Measurements from ENCODE around the gene CUEDC2. TPM values are rescaled to one million over a fixed set of nuclear protein-coding genes. Genes with fewer than 3 reads are reported as not detected.

The CUEDC2 gene
- total RNA-seq, 1 donor from 2014 or later = 72.3 TPM

DNA sequence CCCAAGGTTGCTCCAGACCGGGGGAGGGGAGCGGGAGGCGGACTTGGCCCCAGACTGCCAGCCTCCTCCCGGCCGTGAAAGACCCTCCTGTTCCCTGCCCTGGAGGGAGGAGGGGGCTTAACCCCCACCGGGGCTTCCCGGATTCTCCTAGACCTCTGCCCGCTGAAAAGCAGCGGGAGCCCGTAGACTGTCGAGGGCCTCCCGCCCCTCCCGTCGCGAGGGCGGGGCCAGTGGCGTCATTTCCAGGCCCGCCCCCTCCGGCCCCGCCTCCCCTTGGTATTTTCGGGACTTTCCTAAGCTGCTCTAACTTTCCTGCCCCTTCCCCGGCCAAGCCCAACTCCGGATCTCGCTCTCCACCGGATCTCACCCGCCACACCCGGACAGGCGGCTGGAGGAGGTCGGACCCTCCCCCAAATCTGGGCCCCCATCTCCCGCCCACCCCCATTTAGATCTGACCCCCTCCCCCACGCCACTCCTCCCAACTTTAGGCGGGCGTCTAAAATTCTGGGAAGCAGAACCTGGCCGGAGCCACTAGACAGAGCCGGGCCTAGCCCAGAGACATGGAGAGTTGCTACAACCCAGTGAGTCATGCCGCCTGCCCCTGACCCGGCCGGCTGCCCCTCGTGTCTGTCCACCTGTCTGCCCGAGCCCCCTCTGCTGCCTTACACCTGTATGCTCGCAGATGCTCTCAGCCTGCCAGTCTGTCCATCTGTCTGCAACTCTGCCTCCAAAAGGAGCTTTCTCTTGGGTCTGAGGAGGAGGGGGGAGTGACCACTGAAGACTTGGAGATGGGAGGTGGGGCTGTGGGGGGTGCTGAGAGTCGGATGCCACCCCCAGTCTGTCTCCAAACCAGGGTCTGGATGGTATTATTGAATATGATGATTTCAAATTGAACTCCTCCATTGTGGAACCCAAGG, 36.7 kb downstream of the CUEDC2 start, which contains the start of gene NFKB2:
Gene NFKB2 (plus strand): TSS at position 306 of the 917 bp plus-strand sequence. CDS start 255 bp downstream, at position 561.
- Histone ChIP-seq H3K27me3 (ENCODE audit: low read depth) (no peaks in the 10 kb centered on the region), H3K36me3 (peaks cover 13% of the 10 kb centered on the region), H3K4me3 (peak within 1 kb of the TSS; percentile 72), H3K9me3 (replicated peaks) (no peaks in the 10 kb centered on the region), H3K27ac (replicated peaks) (peak within 1 kb of the TSS; percentile 96), H3K4me1 (peaks cover 54% of the 10 kb centered on the region)
- intact Hi-C loops (cut with micrococcal nuclease) = loop anchor here (10.0 kb wide), 2 partner anchors 79 to 189 kb away; no protein-coding TSS in a partner anchor
- peak; percentile 89 for DNase-seq
- TF ChIP-seq, protein P1, sequence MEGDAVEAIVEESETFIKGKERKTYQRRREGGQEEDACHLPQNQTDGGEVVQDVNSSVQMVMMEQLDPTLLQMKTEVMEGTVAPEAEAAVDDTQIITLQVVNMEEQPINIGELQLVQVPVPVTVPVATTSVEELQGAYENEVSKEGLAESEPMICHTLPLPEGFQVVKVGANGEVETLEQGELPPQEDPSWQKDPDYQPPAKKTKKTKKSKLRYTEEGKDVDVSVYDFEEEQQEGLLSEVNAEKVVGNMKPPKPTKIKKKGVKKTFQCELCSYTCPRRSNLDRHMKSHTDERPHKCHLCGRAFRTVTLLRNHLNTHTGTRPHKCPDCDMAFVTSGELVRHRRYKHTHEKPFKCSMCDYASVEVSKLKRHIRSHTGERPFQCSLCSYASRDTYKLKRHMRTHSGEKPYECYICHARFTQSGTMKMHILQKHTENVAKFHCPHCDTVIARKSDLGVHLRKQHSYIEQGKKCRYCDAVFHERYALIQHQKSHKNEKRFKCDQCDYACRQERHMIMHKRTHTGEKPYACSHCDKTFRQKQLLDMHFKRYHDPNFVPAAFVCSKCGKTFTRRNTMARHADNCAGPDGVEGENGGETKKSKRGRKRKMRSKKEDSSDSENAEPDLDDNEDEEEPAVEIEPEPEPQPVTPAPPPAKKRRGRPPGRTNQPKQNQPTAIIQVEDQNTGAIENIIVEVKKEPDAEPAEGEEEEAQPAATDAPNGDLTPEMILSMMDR (IDR thresholded peaks at IDR 0.05; ENCODE audit: borderline replicate concordance) = no peak

DNA sequence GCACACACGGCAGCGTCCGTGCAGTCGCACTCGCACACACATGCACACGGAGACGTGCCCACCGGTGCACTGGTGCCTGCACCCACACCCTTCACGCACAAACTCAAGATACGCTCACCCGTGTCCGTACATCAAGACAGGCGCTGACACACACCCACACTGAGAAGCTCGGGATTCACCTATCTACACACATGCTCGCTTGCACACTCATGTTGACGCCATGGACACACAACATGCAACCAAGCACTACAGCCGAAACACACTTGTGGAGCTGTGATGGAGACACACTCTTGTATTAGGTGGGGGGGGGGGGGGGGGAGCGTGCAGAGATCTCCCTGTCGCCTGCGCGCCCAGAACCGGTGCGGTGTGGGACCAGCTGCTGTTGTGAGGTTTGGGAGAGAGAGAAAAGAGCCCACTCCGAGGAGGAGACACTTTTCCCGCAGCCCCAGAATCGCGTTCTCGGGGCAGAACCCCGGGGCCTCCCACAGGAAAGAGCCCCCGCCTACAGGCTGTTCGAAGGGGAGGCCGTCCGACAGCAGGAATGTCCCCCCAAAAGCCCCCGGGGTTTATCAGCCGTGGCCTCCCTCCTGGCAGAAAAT, 37.5 kb downstream of the CUEDC2 start:
- Histone ChIP-seq H3K27ac (replicated peaks) (peak overlapping the region; percentile 96), H3K4me1 (peaks cover 51% of the 10 kb centered on the region), H3K4me3 (peak overlapping the region; percentile 72), H3K9me3 (replicated peaks) (no peaks in the 10 kb centered on the region), H3K36me3 (peaks cover 8% of the 10 kb centered on the region), H3K27me3 (ENCODE audit: low read depth) (no peaks in the 10 kb centered on the region)
- intact Hi-C loops (cut with micrococcal nuclease) = loop anchor here (10.0 kb wide), 2 partner anchors 80 to 190 kb away; no protein-coding TSS in a partner anchor
- DNase-seq = no peak
- TF ChIP-seq, protein P1 (IDR thresholded peaks at IDR 0.05; ENCODE audit: borderline replicate concordance) = no peak

DNA sequence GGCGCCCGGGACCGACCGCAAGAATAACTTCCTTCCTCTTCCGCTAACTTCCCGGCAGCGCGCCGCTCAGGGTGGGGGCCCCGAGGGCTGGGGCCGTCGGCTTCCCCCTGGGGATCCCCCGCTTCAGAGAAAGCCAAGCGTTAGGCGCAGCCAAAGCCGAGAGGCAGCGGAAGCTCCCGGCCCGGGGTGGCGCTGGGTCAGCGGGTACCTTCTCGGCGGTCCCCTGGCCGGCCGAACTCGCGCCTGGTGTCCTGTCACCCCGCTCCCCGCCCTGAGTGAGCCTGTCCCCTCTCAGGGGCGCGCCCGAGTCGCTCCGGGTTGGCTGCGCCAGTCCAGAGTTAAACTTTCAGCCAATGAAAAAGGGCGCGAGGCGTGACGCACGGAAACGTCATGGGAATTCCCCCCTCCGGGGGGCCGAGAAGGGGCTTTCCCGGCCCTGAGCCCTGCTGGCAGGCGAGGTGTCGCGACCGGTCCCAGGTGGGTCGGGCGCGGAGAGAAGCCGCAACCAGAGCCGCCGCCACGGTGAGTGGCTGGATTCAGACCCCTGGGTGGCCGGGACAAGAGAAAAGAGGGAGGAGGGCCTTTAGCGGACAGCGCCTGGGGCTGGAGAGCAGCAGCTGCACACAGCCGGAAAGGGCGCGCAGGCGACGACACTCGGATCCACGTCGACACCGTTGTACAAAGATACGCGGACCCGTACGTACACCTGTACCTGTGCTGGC, 38.1 kb downstream of the CUEDC2 start:
- intact Hi-C loops (cut with micrococcal nuclease) = loop anchor here (10.0 kb wide), 2 partner anchors 81 to 191 kb away; no protein-coding TSS in a partner anchor
- Histone ChIP-seq H3K27ac (replicated peaks) (peak overlapping the region; percentile 96), H3K27me3 (ENCODE audit: low read depth) (no peaks in the 10 kb centered on the region), H3K4me1 (peaks cover 46% of the 10 kb centered on the region), H3K4me3 (peak overlapping the region; percentile 72), H3K9me3 (replicated peaks) (no peaks in the 10 kb centered on the region), H3K36me3 (peaks cover 8% of the 10 kb centered on the region)
- TF ChIP-seq, protein P1 (IDR thresholded peaks at IDR 0.05; ENCODE audit: borderline replicate concordance) = peak; percentile 46
- DNase-seq = peak; percentile 95

DNA sequence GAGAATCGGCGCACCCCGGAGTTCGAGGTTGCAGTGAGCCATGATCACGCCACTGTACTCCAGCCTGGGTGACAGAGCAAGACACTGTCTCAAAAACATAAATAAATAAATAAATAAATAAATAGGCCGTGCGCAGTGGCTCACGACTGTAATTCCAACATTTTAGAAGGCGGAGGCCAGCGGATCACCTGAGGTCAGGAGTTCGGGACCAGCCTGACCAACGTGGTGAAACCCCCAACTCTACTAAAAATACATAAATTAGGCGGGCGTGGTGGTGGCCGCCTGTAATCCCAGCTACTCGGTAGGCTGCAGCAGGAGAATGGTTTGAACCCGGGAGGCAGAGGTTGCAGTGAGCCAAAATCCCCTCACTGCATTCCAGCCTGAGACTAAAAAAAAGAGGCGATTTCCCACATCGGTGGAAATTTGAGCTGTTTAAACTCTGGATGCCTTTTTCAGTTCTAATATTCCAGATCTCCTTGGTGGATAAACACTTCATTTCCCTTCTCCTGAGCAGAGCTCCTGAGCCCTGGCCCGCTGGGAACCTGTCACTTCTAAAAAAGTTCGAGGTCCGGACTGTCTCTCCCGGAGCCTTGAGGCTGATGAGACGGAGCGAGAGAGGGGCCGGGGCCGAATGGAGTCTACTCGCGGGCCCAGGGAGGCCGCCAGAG, 38.8 kb downstream of the CUEDC2 start:
- no peak for DNase-seq
- intact Hi-C loops (cut with micrococcal nuclease) = loop anchor here (10.0 kb wide), 2 partner anchors 81 to 191 kb away; no protein-coding TSS in a partner anchor
- no peaks in the 10 kb centered on the region for H3K27me3 ChIP-seq (ENCODE audit: low read depth)

More for the DNA sequence above, 38.8 kb downstream of the CUEDC2 start:
- Histone ChIP-seq H3K27ac (replicated peaks) (peak overlapping the region; percentile 96), H3K36me3 (peaks cover 7% of the 10 kb centered on the region), H3K9me3 (replicated peaks) (no peaks in the 10 kb centered on the region), H3K4me3 (peak overlapping the region; percentile 72), H3K4me1 (peaks cover 39% of the 10 kb centered on the region)
- TF ChIP-seq, protein P1 (IDR thresholded peaks at IDR 0.05; ENCODE audit: borderline replicate concordance) = peak; percentile 98

Measured in left ventricle myocardium inferior (tissue), 1 donor.